DND-41 (cell line): ENCODE measurements around the gene POLR1H.

ENCODE experiments used
- ATAC-seq: fragments of 200-7000 bp; cut with Tn5 transposase; 3 replicates; pipeline ENCODE4 v1.9.1; 2021; ENCODE audit warnings: low read depth; ENCODE audit not compliant: insufficient read depth
- DNase-seq: peaks from one replicate; pipeline ENCODE4 v3.0.0-alpha.2; 2020
- H2AFZ ChIP-seq: 2 replicates; pipeline ENCODE4 v1.6.0; 2012; ENCODE audit warnings: low read depth, low read length
- H3K27ac ChIP-seq: 2 replicates; pipeline ENCODE4 v1.5.1; 2012; ENCODE audit warnings: low read length, inconsistent platforms
- H3K27me3 ChIP-seq: fragments of 200-600 bp; sonication (generic); 2 replicates; pipeline ENCODE4 v1.6.0; 2012; ENCODE audit warnings: low read length, mild to moderate bottlenecking, inconsistent platforms; ENCODE audit not compliant: insufficient read depth, poor library complexity
- H3K36me3 ChIP-seq: 2 replicates; pipeline ENCODE4 v1.5.1; 2012; ENCODE audit warnings: low read length, inconsistent platforms; ENCODE audit not compliant: insufficient read depth
- H3K4me1 ChIP-seq: 2 replicates; pipeline ENCODE4 v1.5.1; 2012; ENCODE audit warnings: mild to moderate bottlenecking, low read length; ENCODE audit not compliant: insufficient read depth
- H3K4me2 ChIP-seq: 2 replicates; pipeline ENCODE4 v1.6.0; 2012; ENCODE audit warnings: mild to moderate bottlenecking, moderate library complexity, low read length, inconsistent platforms; ENCODE audit not compliant: insufficient read depth
- H3K4me3 ChIP-seq, 2 experiments: fragments of 200-600 bp in 1 of 2; shearing (Covaris generic) in 1 of 2; 2 replicates each; pipeline ENCODE4 v1.5.1; 2012 to 2016; ENCODE audit warnings: inconsistent platforms in 2 of 2, low read length in 2 of 2, mild to moderate bottlenecking in 2 of 2, low read depth in 1 of 2, moderate library complexity in 1 of 2
- H3K79me2 ChIP-seq: 2 replicates; pipeline ENCODE4 v1.6.0; 2012; ENCODE audit warnings: low read length, inconsistent platforms; ENCODE audit not compliant: insufficient read depth
- H3K9ac ChIP-seq: 2 replicates; pipeline ENCODE4 v1.6.0; 2012; ENCODE audit warnings: low read depth, mild to moderate bottlenecking, inconsistent platforms, low read length, moderate library complexity
- H3K9me3 ChIP-seq: 2 replicates; pipeline ENCODE4 v1.5.1; 2012; ENCODE audit warnings: low read length, moderate library complexity, mild to moderate bottlenecking, inconsistent platforms; ENCODE audit not compliant: insufficient read depth, severe bottlenecking
- H4K20me1 ChIP-seq: 2 replicates; pipeline ENCODE4 v1.6.0; 2012; ENCODE audit warnings: low read length; ENCODE audit not compliant: insufficient read depth
- CTCF ChIP-seq: IDR thresholded peaks from 2 replicates; pipeline ENCODE4 v1.5.1; 2012; ENCODE audit warnings: borderline replicate concordance, low read length, moderate library complexity, mild to moderate bottlenecking; ENCODE audit not compliant: poor library complexity, severe bottlenecking; ENCODE audit errors: extremely low read depth
- EZH2 ChIP-seq: IDR thresholded peaks from 3 replicates; pipeline ENCODE4 v1.6.1; 2012; ENCODE audit warnings: borderline replicate concordance, low read depth, mild to moderate bottlenecking, moderate library complexity, low read length, inconsistent platforms; ENCODE audit not compliant: severe bottlenecking

Gene POLR1H

GRCh38 chr6:30042914-30043313 is 18.2 kb upstream of the POLR1H start:
- no peak for ATAC-seq
- H3K27me3 ChIP-seq = no peaks in the 10 kb centered on the region
- no peaks in the 10 kb centered on the region for H3K79me2 ChIP-seq
- no peak overlapping the region for H2AFZ ChIP-seq
- H3K36me3 ChIP-seq = no peaks in the 10 kb centered on the region; the same call in 1 of the 2 replicates
- H3K4me3 ChIP-seq = no peak overlapping the region
- no peaks in the 10 kb centered on the region for H3K9me3 ChIP-seq
- no peak overlapping the region for H3K27ac ChIP-seq
- no peak overlapping the region for H3K4me2 ChIP-seq
- TF ChIP-seq CTCF (no peak), EZH2 (no peak)
- H4K20me1 ChIP-seq = no peaks in the 10 kb centered on the region
- no peak for DNase-seq
- no peaks in the 10 kb centered on the region for H3K4me1 ChIP-seq
- no peak overlapping the region for H3K9ac ChIP-seq

- no peak for TF ChIP-seq EZH2
- no peak for TF ChIP-seq CTCF
- no peak overlapping the region for H3K27ac ChIP-seq
- no peaks in the 10 kb centered on the region for H3K27me3 ChIP-seq
- no peaks in the 10 kb centered on the region; the same call in 1 of the 2 replicates for H3K36me3 ChIP-seq
- H3K79me2 ChIP-seq = no peaks in the 10 kb centered on the region
- H3K4me3 ChIP-seq = no peak overlapping the region
- H3K9ac ChIP-seq = no peak overlapping the region
- H3K4me2 ChIP-seq = no peak overlapping the region
- H3K9me3 ChIP-seq = no peaks in the 10 kb centered on the region
- ATAC-seq (no peak), DNase-seq (no peak)
- H3K4me1 ChIP-seq = no peaks in the 10 kb centered on the region
- no peak overlapping the region for H2AFZ ChIP-seq
- no peaks in the 10 kb centered on the region for H4K20me1 ChIP-seq
Observed at GRCh38 chr6:30043744-30044143, 17.3 kb upstream of the POLR1H start.

GRCh38 chr6:30044630-30045029 is 16.4 kb upstream of the POLR1H start:
- Histone ChIP-seq H3K79me2 (no peaks in the 10 kb centered on the region), H3K27ac (no peak overlapping the region), H4K20me1 (no peaks in the 10 kb centered on the region), H3K9me3 (no peaks in the 10 kb centered on the region), H3K4me3 (no peak overlapping the region), H2AFZ (no peak overlapping the region), H3K4me2 (no peak overlapping the region), H3K36me3 (no peaks in the 10 kb centered on the region; the same call in 1 of the 2 replicates), H3K27me3 (no peaks in the 10 kb centered on the region), H3K9ac (no peak overlapping the region), H3K4me1 (no peaks in the 10 kb centered on the region)
- no peak for DNase-seq
- TF ChIP-seq EZH2 (no peak), CTCF (no peak)
- ATAC-seq = no peak

- ATAC-seq (no peak), DNase-seq (no peak)
- Histone ChIP-seq H3K4me2 (no peak overlapping the region), H3K4me3 (no peak overlapping the region), H3K9me3 (no peaks in the 10 kb centered on the region), H3K27ac (no peak overlapping the region), H4K20me1 (no peaks in the 10 kb centered on the region), H3K36me3 (no peaks in the 10 kb centered on the region), H2AFZ (no peak overlapping the region), H3K4me1 (no peaks in the 10 kb centered on the region), H3K79me2 (no peaks in the 10 kb centered on the region), H3K9ac (no peak overlapping the region), H3K27me3 (no peaks in the 10 kb centered on the region)
- TF ChIP-seq EZH2 (no peak), CTCF (no peak)
Observed at GRCh38 chr6:30047220-30047619, 13.8 kb upstream of the POLR1H start.
